Measurements from ENCODE around the gene RGS19.
"Not testable (repeated sequence)": the region's sequence is repeated elsewhere in the genome, so short reads cannot be mapped to it uniquely, and the experiment has no call there.

DNA sequence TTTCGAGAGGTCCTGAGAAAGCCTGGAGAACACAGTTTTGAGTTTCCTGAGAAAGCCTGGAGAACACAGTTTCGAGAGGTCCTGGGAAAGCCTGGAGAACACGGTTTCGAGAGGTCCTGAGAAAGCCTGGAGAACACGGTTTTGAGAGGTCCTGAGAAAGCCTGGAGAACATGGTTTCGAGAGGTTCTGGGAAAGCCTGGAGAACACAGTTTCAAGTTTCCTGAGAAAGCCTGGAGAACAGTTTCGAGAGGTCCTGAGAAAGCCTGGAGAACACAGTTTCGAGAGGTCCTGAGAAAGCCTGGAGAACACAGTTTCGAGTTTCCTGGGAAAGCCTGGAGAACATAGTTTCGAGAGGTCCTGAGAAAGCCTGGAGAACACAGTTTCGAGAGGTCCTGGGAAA, 44.2 kb upstream of the RGS19 start:
- TF ChIP-seq, protein P1, sequence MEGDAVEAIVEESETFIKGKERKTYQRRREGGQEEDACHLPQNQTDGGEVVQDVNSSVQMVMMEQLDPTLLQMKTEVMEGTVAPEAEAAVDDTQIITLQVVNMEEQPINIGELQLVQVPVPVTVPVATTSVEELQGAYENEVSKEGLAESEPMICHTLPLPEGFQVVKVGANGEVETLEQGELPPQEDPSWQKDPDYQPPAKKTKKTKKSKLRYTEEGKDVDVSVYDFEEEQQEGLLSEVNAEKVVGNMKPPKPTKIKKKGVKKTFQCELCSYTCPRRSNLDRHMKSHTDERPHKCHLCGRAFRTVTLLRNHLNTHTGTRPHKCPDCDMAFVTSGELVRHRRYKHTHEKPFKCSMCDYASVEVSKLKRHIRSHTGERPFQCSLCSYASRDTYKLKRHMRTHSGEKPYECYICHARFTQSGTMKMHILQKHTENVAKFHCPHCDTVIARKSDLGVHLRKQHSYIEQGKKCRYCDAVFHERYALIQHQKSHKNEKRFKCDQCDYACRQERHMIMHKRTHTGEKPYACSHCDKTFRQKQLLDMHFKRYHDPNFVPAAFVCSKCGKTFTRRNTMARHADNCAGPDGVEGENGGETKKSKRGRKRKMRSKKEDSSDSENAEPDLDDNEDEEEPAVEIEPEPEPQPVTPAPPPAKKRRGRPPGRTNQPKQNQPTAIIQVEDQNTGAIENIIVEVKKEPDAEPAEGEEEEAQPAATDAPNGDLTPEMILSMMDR (conservative IDR thresholded peaks at IDR 0.05; ENCODE audit: low read depth, low read length) = not testable (repeated sequence)
- TF ChIP-seq EZH2 (IDR thresholded peaks at IDR 0.05; ENCODE audit: low read length, unreplicated experiment) = not testable (repeated sequence)

Measured in PC-3 (cell line).